ENCODE results near the gene RBMY1D.
"Not testable (repeated sequence)": the region's sequence is repeated elsewhere in the genome, so short reads cannot be mapped to it uniquely, and the experiment has no call there.

The RBMY1D gene

GRCh38 chrY:21894426-21894825 lies at the start of gene RBMY1D:
Gene RBMY1D (minus strand): TSS chrY:21894526. CDS start chrY:21892513, 2,013 bp downstream.
- not testable (repeated sequence) for DNase-seq (ENCODE audit: low read depth); H3K4me3 ChIP-seq (ENCODE audit: low read depth, low read length)

- not testable (repeated sequence) for DNase-seq (ENCODE audit: low read depth); H3K4me3 ChIP-seq (ENCODE audit: low read depth, low read length)
These were observed 23.6 kb upstream of the RBMY1D start, which contains the start of gene RBMY1E for GRCh38 chrY:21917932-21918331. Gene RBMY1E (minus strand): TSS chrY:21918032. CDS start chrY:21916054, 1,978 bp downstream.

- H3K4me3 ChIP-seq (ENCODE audit: low read depth, low read length); DNase-seq (ENCODE audit: low read depth): not testable (repeated sequence)
These were observed 24.8 kb downstream of the RBMY1D start for GRCh38 chrY:21869407-21870076.

DNA sequence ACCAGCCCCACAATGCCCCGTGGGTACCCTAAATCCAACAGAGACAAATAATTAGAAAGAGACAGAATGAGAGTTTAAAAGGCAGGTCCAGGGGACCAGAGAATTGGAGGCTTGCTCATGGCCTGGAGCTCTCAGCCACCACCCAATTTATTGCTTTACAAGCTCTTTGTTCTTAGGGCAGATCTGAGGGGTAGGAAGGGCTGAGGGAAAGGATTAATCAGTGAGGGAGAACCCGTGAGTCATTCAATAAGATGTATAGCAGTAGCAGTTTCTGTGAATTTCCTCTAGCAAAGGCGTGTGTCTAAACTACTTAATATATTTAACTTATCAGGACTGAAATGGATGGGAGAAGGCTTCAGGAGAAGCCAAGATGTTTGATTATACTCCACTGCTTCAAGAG lies 48.8 kb downstream of the RBMY1D start:
- H3K4me3 ChIP-seq (ENCODE audit: low read depth, low read length): no peak overlapping the region
- no peak for DNase-seq (ENCODE audit: low read depth)
- TF ChIP-seq, protein P1, sequence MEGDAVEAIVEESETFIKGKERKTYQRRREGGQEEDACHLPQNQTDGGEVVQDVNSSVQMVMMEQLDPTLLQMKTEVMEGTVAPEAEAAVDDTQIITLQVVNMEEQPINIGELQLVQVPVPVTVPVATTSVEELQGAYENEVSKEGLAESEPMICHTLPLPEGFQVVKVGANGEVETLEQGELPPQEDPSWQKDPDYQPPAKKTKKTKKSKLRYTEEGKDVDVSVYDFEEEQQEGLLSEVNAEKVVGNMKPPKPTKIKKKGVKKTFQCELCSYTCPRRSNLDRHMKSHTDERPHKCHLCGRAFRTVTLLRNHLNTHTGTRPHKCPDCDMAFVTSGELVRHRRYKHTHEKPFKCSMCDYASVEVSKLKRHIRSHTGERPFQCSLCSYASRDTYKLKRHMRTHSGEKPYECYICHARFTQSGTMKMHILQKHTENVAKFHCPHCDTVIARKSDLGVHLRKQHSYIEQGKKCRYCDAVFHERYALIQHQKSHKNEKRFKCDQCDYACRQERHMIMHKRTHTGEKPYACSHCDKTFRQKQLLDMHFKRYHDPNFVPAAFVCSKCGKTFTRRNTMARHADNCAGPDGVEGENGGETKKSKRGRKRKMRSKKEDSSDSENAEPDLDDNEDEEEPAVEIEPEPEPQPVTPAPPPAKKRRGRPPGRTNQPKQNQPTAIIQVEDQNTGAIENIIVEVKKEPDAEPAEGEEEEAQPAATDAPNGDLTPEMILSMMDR (IDR thresholded peaks at IDR 0.05; ENCODE audit: insufficient read depth, low read depth, low read length, missing control alignments): no peak

DNA sequence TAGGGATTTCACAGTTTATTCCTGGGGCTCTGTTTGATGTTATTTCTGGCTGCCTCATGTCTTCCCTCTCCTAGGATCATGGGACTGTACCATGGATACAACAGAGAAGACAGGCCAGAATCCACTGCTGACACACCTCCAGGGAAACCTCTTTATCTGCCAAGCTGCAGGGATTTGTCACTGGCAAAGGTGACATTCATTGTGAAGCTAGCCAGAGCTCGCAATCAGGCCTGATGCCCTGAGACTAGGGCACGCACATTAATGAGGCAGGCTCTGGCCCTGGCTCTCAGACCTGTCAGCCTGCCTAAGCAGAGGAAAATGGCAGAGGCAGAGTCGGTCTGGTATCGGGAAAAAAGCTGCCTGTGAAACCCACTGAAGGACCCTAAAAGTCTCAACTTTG lies 52.2 kb downstream of the RBMY1D start:
- H3K4me3 ChIP-seq (ENCODE audit: low read depth, low read length): no peak overlapping the region
- no peak for DNase-seq (ENCODE audit: low read depth)
- TF ChIP-seq, protein P1 (IDR thresholded peaks at IDR 0.05; ENCODE audit: insufficient read depth, low read depth, low read length, missing control alignments): no peak

- DNase-seq (ENCODE audit: low read depth): no peak
- TF ChIP-seq, protein P1 (IDR thresholded peaks at IDR 0.05; ENCODE audit: insufficient read depth, low read depth, low read length, missing control alignments): no peak
- H3K4me3 ChIP-seq (ENCODE audit: low read depth, low read length): no peak overlapping the region
These were observed 54.8 kb downstream of the RBMY1D start for GRCh38 chrY:21839489-21839888.

GRCh38 chrY:21836343-21836742 lies 58.0 kb downstream of the RBMY1D start:
- DNase-seq (ENCODE audit: low read depth): no peak
- no peak overlapping the region for H3K4me3 ChIP-seq (ENCODE audit: low read depth, low read length)
- TF ChIP-seq, protein P1 (IDR thresholded peaks at IDR 0.05; ENCODE audit: insufficient read depth, low read depth, low read length, missing control alignments): no peak

DNA sequence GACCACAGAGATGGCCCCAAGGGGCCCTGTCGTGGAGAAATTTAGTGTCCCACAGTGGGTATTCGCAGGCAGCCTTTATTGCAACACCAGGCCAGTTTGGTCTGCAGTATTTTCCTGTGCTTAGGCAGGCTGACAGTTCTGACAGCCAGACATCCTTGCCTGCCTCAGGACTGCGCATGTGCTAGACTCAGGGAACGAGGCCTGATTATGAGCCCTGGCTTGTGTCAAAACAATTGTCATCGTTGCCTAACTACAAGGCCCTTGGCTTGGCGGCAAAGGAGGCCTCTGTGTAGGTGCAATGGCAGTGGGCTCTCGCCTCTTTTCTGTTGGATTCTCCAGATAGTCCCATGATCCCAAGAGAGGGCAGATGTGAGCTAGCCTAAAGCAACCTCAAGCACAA lies 59.3 kb downstream of the RBMY1D start:
- no peak overlapping the region for H3K4me3 ChIP-seq (ENCODE audit: low read depth, low read length)
- no peak for DNase-seq (ENCODE audit: low read depth)
- TF ChIP-seq, protein P1 (IDR thresholded peaks at IDR 0.05; ENCODE audit: insufficient read depth, low read depth, low read length, missing control alignments): no peak
